Stomach (tissue), 9 donors: ENCODE measurements around the gene ZNF141. TPM values are rescaled to one million over a fixed set of nuclear protein-coding genes. Genes with fewer than 3 reads are reported as not detected.

Experiments used
- DNase-seq, 2 donors: peaks; one replicate each; pipeline versions ENCODE4 v3.0.0 to v3.0.0-alpha.2; 2013 to 2019
- H3K27ac ChIP-seq, 5 donors: fragments of 200-600 bp in 4 of 5; sonication (generic) in 4 of 5; one replicate each; pipeline ENCODE4 v1.5.1; 2013 to 2019; ENCODE audit warnings: mild to moderate bottlenecking in 1 of 5, moderate library complexity in 1 of 5
- H3K27me3 ChIP-seq, 3 donors: fragments of 200-600 bp; sonication (generic); one replicate each; pipeline ENCODE4 v1.5.1; 2017 to 2019; ENCODE audit warnings: mixed run types in 1 of 3
- H3K36me3 ChIP-seq, 4 donors: fragments of 200-600 bp; sonication (generic); 1 replicate in 3 of 4; 2 replicates in 1 of 4; pipeline ENCODE4 v1.5.1; 2016 to 2019
- H3K4me1 ChIP-seq, 4 donors: fragments of 200-600 bp; sonication (generic); one replicate each; pipeline ENCODE4 v1.5.1; 2016 to 2019
- H3K4me3 ChIP-seq, 4 donors: fragments of 200-600 bp; sonication (generic) in 3 of 4; one replicate each; pipeline ENCODE4 v1.5.1; 2016 to 2019; ENCODE audit warnings: mild to moderate bottlenecking in 1 of 4
- H3K9me3 ChIP-seq, 4 donors: fragments of 200-600 bp; sonication (generic); one replicate each; pipeline ENCODE4 v1.5.1; 2016 to 2019
- EP300 ChIP-seq: sonication (generic); formaldehyde crosslinking; IDR thresholded peaks from one replicate; pipeline ENCODE4 v1.6.1; 2017; ENCODE audit warnings: antibody characterized with exemption
- POLR2A ChIP-seq, 4 donors: fragments of 450-650 bp; IDR thresholded peaks; one replicate each; pipeline ENCODE4 v1.6.1; 2016; ENCODE audit warnings: antibody characterized with exemption in 4 of 4, control low read depth in 2 of 4, mild to moderate bottlenecking in 1 of 4, moderate library complexity in 1 of 4
- POLR2AphosphoS5 ChIP-seq, 3 donors: sonication (generic); formaldehyde crosslinking; IDR thresholded peaks; one replicate each; pipeline ENCODE4 v1.6.1; 2016; ENCODE audit warnings: antibody characterized with exemption in 3 of 3
- WGBS, 5 donors: extraction: QIAGEN DNeasy Blood & Tissue Kit in 3 of 5; methylation state at CpG; one replicate each; pipeline versions ENCODE4 v1.1.5 to v1.1.7; 2013 to 2018; 5-methylcytosine and 5-hydroxymethylcytosine counted together
- intact Hi-C: fragments of 100-400 bp; cut with DNase I; formaldehyde crosslinking; loops from one replicate; pipeline ENCODE4 v1.15.1; 2023; ENCODE audit warnings: low total_unique reads
- polyA plus RNA-seq, 3 donors: library from polyadenylated mRNA; stranded (reverse); fragments of 200-250 nt; gene quantifications; one replicate each; pipeline ENCODE4 v1.2.3, GENCODE V29; 2013
- total RNA-seq, 5 donors: library from RNA; depleted of rRNA; stranded (reverse); fragments of >200 nt; gene quantifications; one replicate each; pipeline versions ENCODE4 v1.1.0 to v1.2.3, GENCODE V29; 2014 to 2016
- TF ChIP-seq, protein P1 (sequence below), 7 experiments: fragments of 450-650 bp in 4 of 7; fragments of 200-600 bp in 3 of 7; sonication (generic) in 3 of 7; IDR thresholded peaks; one replicate each; pipeline ENCODE4 v1.5.1; 2016 to 2019; ENCODE audit warnings: antibody characterized with exemption in 7 of 7, control low read depth in 2 of 7, mild to moderate bottlenecking in 1 of 7
- donor health status: healthy with polysubstance abuse.
- donor health status: Bipolar disorder and iron deficiency.
- donor health status: healthy.

ZNF141 gene
- total and polyA plus RNA-seq, 8 donors: 2.6 to 74.7 (median 21.8) TPM

DNA sequence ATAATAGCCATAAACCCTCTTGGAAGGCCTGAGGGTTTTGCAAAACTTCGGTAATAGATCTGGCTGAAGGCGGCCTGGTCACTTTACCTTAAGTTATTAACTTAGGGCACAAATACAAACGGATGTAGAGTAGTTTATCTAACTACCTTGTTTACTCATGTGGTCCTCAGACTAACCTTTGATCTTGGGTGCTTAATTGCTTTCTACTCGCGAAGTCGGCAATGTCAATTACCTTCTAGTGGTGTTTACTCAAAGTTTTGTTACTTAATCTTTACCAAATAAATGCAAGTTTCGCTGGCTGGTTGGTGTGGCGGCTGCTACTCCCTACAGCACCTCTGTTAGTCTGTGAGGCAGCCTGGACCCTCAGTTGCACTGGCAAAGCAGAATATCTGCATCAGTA is 8.9 kb upstream of the ZNF141 start:
- intact Hi-C loops: no loop called here
- no peak overlapping the region for H3K27ac ChIP-seq
- no peaks in the 10 kb centered on the region for H3K27me3 ChIP-seq
- 33 to 69% (median 52%) methylated on average over 8 of the region's 8 CpGs for WGBS, 5 donors
- no peak for TF ChIP-seq POLR2AphosphoS5 (IDR thresholded peaks at IDR 0.05)
- no peak overlapping the region for H3K4me3 ChIP-seq
- no peaks in the 10 kb centered on the region for H3K4me1 ChIP-seq
- H3K9me3 ChIP-seq: peaks cover 0 to 51% (median 27%) of the 10 kb centered on the region in 4 donors
- no peak for DNase-seq
- H3K36me3 ChIP-seq: no peaks in the 10 kb centered on the region

DNA sequence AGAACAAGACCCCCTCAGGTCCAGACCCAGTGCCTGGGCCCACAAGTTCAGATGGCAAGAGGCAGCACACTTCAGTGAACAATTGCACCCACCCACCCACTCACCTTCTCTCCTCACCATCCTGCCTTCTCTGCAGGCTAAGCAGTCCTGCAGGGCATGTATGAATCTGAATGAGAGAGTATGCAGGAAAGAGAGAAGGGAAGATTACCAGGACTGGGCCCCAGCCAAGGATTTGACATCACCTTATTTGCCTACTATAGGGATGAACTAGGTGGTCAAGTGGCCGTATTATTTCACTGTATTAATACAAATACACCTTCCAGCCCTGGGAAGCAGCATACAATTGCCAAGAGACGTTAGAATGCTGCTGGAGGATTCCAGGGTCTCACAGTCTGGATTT is 2.1 kb upstream of the ZNF141 start:
- no peak for DNase-seq
- Histone ChIP-seq H3K4me1 (peaks cover 11 to 32% (median 19%) of the 10 kb centered on the region in 4 donors), H3K27ac (peak overlapping the region in 3 of 5 donors; percentile 91 to 95 (median 95)), H3K27me3 (no peaks in the 10 kb centered on the region), H3K4me3 (no peak overlapping the region), H3K36me3 (peaks cover 0 to 4% (median 0%) of the 10 kb centered on the region in 4 donors), H3K9me3 (peaks cover 0 to 6% (median 3%) of the 10 kb centered on the region in 4 donors)
- no peak for TF ChIP-seq POLR2AphosphoS5 (IDR thresholded peaks at IDR 0.05)
- TF ChIP-seq, protein P1, sequence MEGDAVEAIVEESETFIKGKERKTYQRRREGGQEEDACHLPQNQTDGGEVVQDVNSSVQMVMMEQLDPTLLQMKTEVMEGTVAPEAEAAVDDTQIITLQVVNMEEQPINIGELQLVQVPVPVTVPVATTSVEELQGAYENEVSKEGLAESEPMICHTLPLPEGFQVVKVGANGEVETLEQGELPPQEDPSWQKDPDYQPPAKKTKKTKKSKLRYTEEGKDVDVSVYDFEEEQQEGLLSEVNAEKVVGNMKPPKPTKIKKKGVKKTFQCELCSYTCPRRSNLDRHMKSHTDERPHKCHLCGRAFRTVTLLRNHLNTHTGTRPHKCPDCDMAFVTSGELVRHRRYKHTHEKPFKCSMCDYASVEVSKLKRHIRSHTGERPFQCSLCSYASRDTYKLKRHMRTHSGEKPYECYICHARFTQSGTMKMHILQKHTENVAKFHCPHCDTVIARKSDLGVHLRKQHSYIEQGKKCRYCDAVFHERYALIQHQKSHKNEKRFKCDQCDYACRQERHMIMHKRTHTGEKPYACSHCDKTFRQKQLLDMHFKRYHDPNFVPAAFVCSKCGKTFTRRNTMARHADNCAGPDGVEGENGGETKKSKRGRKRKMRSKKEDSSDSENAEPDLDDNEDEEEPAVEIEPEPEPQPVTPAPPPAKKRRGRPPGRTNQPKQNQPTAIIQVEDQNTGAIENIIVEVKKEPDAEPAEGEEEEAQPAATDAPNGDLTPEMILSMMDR (IDR thresholded peaks at IDR 0.05): no peak
- TF ChIP-seq EP300: no peak
- TF ChIP-seq POLR2A (IDR thresholded peaks at IDR 0.05): no peak
- intact Hi-C loops: no loop called here
- WGBS, 5 donors: 73 to 85% (median 76%) methylated on average over 2 of the region's 2 CpGs

DNA sequence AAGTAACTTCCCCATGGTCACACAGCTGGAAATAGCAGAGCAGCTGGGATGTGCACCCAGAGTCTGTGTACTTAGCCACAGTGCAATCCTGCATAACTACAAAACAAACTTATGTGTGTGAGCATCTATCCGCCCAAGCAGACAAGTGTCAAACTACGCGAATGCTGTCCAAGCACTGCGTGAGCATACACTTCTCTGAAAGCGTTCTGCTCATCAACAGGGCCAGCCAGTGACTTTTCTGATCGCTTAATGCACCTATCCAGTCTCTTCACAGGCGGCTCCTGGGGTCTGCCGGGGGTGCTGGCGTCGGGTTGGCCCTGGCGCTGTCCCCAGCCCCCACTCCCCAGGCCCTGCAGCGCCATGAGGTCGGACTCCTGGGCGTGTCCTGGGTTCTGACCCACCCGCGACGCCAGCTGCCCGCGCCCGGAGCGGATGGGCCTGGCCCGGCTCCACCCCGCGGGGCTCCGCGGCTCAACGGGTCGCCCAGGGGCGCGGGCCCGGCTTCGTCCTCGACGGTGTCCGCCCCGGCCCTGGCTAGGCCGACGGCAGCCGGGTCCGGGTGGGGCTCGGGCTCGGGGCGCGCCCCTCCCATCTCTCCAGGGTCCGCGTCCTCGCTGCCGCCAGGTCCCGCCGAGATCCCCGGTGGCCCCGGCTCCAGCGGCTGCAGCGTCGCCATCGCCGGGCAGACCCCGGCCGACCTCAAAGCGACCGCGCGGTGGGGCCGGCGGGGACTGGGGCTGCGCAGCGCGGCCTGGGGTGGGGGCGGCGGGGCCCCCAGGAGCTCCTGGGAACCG is 1.3 kb upstream of the ZNF141 start:
- peaks cover 0 to 9% (median 0%) of the 10 kb centered on the region in 4 donors for H3K36me3 ChIP-seq
- peak overlapping the region; percentile 78 to 93 (median 88) for H3K4me3 ChIP-seq
- H3K9me3 ChIP-seq: peaks cover 0 to 14% (median 7%) of the 10 kb centered on the region in 4 donors
- peak overlapping the region; percentile 91 to 95 (median 92) for H3K27ac ChIP-seq
- WGBS, 5 donors: 10 to 13% (median 10%) methylated on average over 35 to 71 of the region's 71 CpGs
- peak in 1 of 2 donors; percentile 71 for DNase-seq
- intact Hi-C loops: no loop called here
- no peaks in the 10 kb centered on the region for H3K27me3 ChIP-seq
- peaks cover 11 to 32% (median 19%) of the 10 kb centered on the region in 4 donors for H3K4me1 ChIP-seq
- TF ChIP-seq POLR2A (IDR thresholded peaks at IDR 0.05) (no peak), EP300 (no peak), POLR2AphosphoS5 (IDR thresholded peaks at IDR 0.05) (no peak)

DNA sequence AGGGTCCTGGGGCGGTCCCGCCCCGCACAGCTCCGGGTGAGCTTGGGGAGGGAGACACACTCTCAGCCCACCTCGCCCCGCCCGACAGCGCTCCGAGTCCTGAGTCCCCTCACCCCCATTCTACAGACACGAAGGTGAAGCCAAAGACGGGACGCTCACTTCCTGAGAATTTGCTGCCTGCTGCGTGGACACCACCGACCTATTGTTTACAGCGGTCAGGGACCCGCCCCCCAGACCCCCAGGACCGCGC is 796 bp upstream of the ZNF141 start:
- peaks cover 11 to 32% (median 19%) of the 10 kb centered on the region in 4 donors for H3K4me1 ChIP-seq

More for the DNA sequence above, 796 bp upstream of the ZNF141 start:
- intact Hi-C loops: no loop called here
- Histone ChIP-seq H3K27ac (peak overlapping the region; percentile 91 to 95 (median 92)), H3K27me3 (no peaks in the 10 kb centered on the region), H3K9me3 (peaks cover 0 to 19% (median 9%) of the 10 kb centered on the region in 4 donors), H3K36me3 (peaks cover 0 to 15% (median 2%) of the 10 kb centered on the region in 4 donors), H3K4me3 (peak overlapping the region; percentile 78 to 93 (median 88))
- WGBS, 5 donors: 0 to 1% (median 1%) methylated on average over 9 to 18 of the region's 18 CpGs
- no peak for DNase-seq
- no peak for TF ChIP-seq POLR2A (IDR thresholded peaks at IDR 0.05)
- no peak for TF ChIP-seq EP300
- no peak for TF ChIP-seq POLR2AphosphoS5 (IDR thresholded peaks at IDR 0.05)
- TF ChIP-seq, protein P1 (IDR thresholded peaks at IDR 0.05): no peak
